HG02885 (cell line): ENCODE measurements around the gene RBCK1.
"Not testable (repeated sequence)": the region's sequence is repeated elsewhere in the genome, so short reads cannot be mapped to it uniquely, and the experiment has no call there.

Experiments
- ATAC-seq: cut with Tn5 transposase; IDR thresholded peaks from one replicate; pipeline ENCODE4 v1.9.1; 2021; ENCODE audit warnings: mild to moderate bottlenecking; ENCODE audit not compliant: unreplicated experiment, poor library complexity

Gene RBCK1

GRCh38 chr20:407953-408842 is at the start of gene RBCK1:
TSS of gene RBCK1 (plus strand) at chr20:408299. CDS start at chr20:408758, 459 bp downstream.
- ATAC-seq: peak; percentile 76

GRCh38 chr20:358891-359555 is 49.1 kb upstream of the RBCK1 start:
- ATAC-seq: no peak

- peak; percentile 76 for ATAC-seq
Measured at GRCh38 chr20:361561-361960, 46.5 kb upstream of the RBCK1 start.

- peak; percentile 41 for ATAC-seq
Measured at GRCh38 chr20:362271-363254, 45.5 kb upstream of the RBCK1 start.

GRCh38 chr20:363319-364078 is 44.6 kb upstream of the RBCK1 start:
- ATAC-seq: no peak

- no peak for ATAC-seq
Measured at GRCh38 chr20:364905-365794, 42.9 kb upstream of the RBCK1 start.

GRCh38 chr20:366041-366718 is 41.9 kb upstream of the RBCK1 start:
- no peak for ATAC-seq

- no peak for ATAC-seq
Measured at GRCh38 chr20:366719-367485, 41.2 kb upstream of the RBCK1 start.

GRCh38 chr20:367486-367887 is 40.6 kb upstream of the RBCK1 start:
- ATAC-seq: no peak

GRCh38 chr20:368915-369314 is 39.2 kb upstream of the RBCK1 start:
- no peak for ATAC-seq

- ATAC-seq: no peak
Measured at GRCh38 chr20:370151-370600, 37.9 kb upstream of the RBCK1 start.

- ATAC-seq: no peak
Measured at GRCh38 chr20:370977-371754, 36.9 kb upstream of the RBCK1 start.

- no peak for ATAC-seq
Measured at GRCh38 chr20:371755-372542, 36.1 kb upstream of the RBCK1 start.

GRCh38 chr20:372543-373082 is 35.5 kb upstream of the RBCK1 start:
- not testable (repeated sequence) for ATAC-seq

- no peak for ATAC-seq
Measured at GRCh38 chr20:373171-373890, 34.8 kb upstream of the RBCK1 start.
